ENCODE data around the gene PROB1. TPM values are rescaled to one million over a fixed set of nuclear protein-coding genes. Genes with fewer than 3 reads are reported as not detected.
A peak's percentile ranks its signal among the peaks of the same experiment; 100 is the strongest.

PROB1 gene
- total RNA-seq, 4 donors from 2014 or later = 26.8 to 81.4 (median 52.9) TPM

DNA sequence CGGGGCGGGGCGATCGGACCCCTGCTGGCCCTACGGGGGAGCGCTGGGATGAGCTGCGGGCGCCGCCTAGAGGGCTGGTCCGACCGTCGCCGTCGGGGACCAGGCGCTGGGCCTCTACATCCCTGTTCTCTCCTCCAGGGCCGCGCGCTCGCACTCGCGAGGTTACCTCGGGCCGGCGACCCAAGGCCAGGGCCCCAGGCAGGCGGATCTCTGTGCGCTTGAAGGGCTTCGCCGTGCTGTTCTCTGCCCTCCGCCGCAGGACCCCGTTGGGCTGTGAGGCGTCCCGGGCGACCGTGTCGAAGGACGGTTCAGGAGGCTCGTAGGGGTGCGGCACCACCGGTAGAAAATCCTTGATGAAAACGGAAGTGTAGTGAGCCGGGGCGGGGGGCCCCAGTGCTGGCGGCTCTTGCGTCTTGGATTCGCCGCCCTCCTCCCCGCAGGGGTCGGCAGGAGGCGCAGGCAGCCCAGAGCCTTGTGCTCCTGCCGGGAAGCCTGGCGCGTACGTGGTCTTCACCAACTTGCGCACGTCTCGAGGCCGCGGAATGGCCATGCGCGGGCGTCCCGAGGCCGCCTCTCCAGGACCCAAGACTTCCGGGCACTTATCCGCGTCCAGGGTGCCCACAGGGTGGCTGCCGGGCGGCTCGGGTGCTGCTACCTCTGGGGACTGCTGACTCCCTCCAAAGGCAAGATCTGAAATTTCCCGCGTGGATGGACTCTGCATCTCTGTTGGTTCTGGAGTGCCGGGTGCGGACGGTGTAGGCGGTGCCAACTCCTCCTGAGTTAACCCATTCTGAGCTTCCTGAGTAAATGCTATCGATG is 2.0 kb downstream of the PROB1 start:
- DNase-seq (peak in 1 of 2 donors; percentile 61), ATAC-seq (no peak)
- intact Hi-C loops (cut with DNase I; ENCODE audit: low total_unique reads) = loop anchor here (5.0 kb wide), 1 partner anchor 1771 kb away; no protein-coding TSS in a partner anchor
- H3K4me3 ChIP-seq = peak overlapping the region; percentile 67 to 84 (median 72)
- peak overlapping the region; percentile 99 to 100 (median 100) for H3K27ac ChIP-seq
- H3K9me3 ChIP-seq = no peaks in the 10 kb centered on the region
- in situ Hi-C loops (cut with MboI; ENCODE audit: low sequenced_read_pairs in 4 of 4) = no loop called here
- no peak for TF ChIP-seq POLR2A (IDR thresholded peaks at IDR 0.05)
- TF ChIP-seq CTCF (IDR thresholded peaks at IDR 0.05 in 4 of 5, conservative IDR thresholded peaks at IDR 0.05 in 1 of 5) = peak; percentile 36 to 60 (median 51)
- H3K36me3 ChIP-seq = no peaks in the 10 kb centered on the region
- no peaks in the 10 kb centered on the region for H3K27me3 ChIP-seq
- H3K4me1 ChIP-seq = peaks cover 35 to 63% of the 10 kb centered on the region in 2 donors

DNA sequence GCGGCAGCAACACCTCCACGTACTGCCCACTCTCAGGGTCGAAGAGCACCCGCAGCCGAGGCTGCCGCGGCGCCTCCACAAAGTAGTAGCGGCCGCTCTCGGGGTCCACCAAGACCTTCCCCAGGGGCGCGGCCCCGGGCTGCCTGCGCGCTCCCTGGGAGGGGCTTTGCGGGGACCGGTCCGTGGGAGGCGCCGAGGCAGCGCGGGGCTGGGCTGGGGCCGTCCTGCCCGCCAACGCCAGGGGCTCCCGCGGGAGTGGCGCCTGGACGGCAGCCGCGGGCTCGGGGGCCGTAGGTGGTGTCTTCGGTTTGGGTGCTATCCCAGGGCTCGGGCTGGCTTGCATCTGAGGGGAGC is 2.6 kb downstream of the PROB1 start:
- no peaks in the 10 kb centered on the region for H3K36me3 ChIP-seq
- H3K9me3 ChIP-seq = no peaks in the 10 kb centered on the region
- TF ChIP-seq POLR2A (IDR thresholded peaks at IDR 0.05) = no peak
- TF ChIP-seq CTCF (IDR thresholded peaks at IDR 0.05 in 4 of 5, conservative IDR thresholded peaks at IDR 0.05 in 1 of 5) = no peak
- H3K4me1 ChIP-seq = peaks cover 31 to 64% of the 10 kb centered on the region in 2 donors
- in situ Hi-C loops (cut with MboI; ENCODE audit: low sequenced_read_pairs in 4 of 4) (no loop called here), intact Hi-C loops (cut with DNase I; ENCODE audit: low total_unique reads) (loop anchor here (5.0 kb wide), 1 partner anchor 1770 kb away; no protein-coding TSS in a partner anchor)
- H3K4me3 ChIP-seq = peak overlapping the region; percentile 67 to 84 (median 72)
- ATAC-seq (no peak), DNase-seq (no peak)
- H3K27ac ChIP-seq = peak overlapping the region; percentile 99 to 100 (median 100)
- H3K27me3 ChIP-seq = no peaks in the 10 kb centered on the region

- Histone ChIP-seq H3K4me3 (peak overlapping the region; percentile 67 to 84 (median 72)), H3K36me3 (no peaks in the 10 kb centered on the region), H3K4me1 (peaks cover 26 to 60% of the 10 kb centered on the region in 2 donors), H3K27ac (peak overlapping the region; percentile 99 to 100 (median 100)), H3K27me3 (no peaks in the 10 kb centered on the region), H3K9me3 (no peaks in the 10 kb centered on the region)
- intact Hi-C loops (cut with DNase I; ENCODE audit: low total_unique reads) = loop anchor here (5.0 kb wide), 1 partner anchor 1769 kb away; no protein-coding TSS in a partner anchor
- TF ChIP-seq POLR2A (IDR thresholded peaks at IDR 0.05) = no peak
- TF ChIP-seq CTCF (IDR thresholded peaks at IDR 0.05 in 4 of 5, conservative IDR thresholded peaks at IDR 0.05 in 1 of 5) = no peak
- DNase-seq (no peak), ATAC-seq (no peak)
- in situ Hi-C loops (cut with MboI; ENCODE audit: low sequenced_read_pairs in 4 of 4) = no loop called here
These were observed 3.2 kb downstream of the PROB1 start for GRCh38 chr5:139391570-139392323.

DNA sequence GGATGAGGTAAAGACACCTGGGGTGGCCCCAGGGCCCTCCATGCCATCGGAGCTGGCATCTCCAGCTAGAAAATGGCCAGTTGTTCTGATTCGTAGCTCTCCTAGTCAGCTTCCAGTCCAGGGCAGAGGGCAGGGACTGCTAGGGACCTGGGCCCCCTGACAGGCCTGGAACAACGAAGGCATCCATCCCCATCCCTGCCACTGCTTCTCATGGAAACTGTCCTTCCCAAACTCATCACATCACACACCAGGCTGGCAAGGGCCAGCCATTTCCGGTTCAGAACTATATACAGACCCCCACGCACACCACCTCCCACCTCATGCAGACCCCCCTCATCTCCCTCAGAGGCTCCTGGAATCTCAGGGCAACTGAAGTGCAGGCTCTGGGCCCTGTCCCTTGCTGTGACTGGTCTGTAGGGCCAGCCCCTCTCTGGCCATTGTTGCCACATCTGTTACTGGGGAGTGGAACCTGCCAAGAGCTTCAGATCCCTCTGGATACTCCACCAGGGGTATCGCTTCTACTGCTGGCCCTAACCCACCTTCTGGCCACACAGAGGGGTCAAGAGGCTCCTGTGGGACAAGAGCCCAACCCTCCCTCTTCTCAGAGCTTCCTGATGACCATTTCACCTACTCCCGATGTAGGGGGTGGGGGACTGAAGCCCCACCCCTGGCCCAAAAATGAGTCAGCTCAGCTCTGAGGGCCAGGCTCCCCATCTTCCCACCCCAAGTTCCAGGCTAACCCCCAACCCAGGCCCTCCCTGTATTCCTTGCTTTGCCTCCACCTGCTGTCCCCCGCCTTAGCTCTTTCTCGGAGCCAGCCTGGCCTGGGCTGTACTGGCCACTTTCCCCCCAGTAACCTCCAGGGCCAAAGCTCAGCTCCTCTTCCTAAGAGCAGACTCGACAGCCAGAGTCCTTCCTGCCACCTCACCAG is 4.0 kb downstream of the PROB1 start:
- Histone ChIP-seq H3K9me3 (no peaks in the 10 kb centered on the region), H3K36me3 (no peaks in the 10 kb centered on the region), H3K4me3 (peak overlapping the region; percentile 67 to 84 (median 72)), H3K4me1 (peaks cover 17 to 52% of the 10 kb centered on the region in 2 donors), H3K27me3 (no peaks in the 10 kb centered on the region), H3K27ac (peak overlapping the region; percentile 99 to 100 (median 100))
- TF ChIP-seq CTCF (IDR thresholded peaks at IDR 0.05 in 4 of 5, conservative IDR thresholded peaks at IDR 0.05 in 1 of 5) (no peak), POLR2A (IDR thresholded peaks at IDR 0.05) (no peak)
- ATAC-seq (peak in 1 of 2 donors; percentile 12), DNase-seq (peak in 1 of 2 donors; percentile 81)
- in situ Hi-C loops (cut with MboI; ENCODE audit: low sequenced_read_pairs in 4 of 4) = no loop called here
- intact Hi-C loops (cut with DNase I; ENCODE audit: low total_unique reads) = loop anchor here (1.0 to 5.0 kb wide), 2 partner anchors 17 to 1769 kb away; no protein-coding TSS in a partner anchor

Measured in gastrocnemius medialis (tissue), 4 donors.